Stomach (tissue), 9 donors: ENCODE data around the gene XRCC6. TPM values are rescaled to one million over a fixed set of nuclear protein-coding genes. Genes with fewer than 3 reads are reported as not detected.
"Not testable (repeated sequence)": the region's sequence is repeated elsewhere in the genome, so short reads cannot be mapped to it uniquely, and the experiment has no call there.

Experiments
- DNase-seq, 2 donors: peaks; one replicate each; pipeline versions ENCODE4 v3.0.0 to v3.0.0-alpha.2; 2013 to 2019
- H3K27ac ChIP-seq, 5 donors: fragments of 200-600 bp in 4 of 5; sonication (generic) in 4 of 5; one replicate each; pipeline ENCODE4 v1.5.1; 2013 to 2019; ENCODE audit warnings: mild to moderate bottlenecking in 1 of 5, moderate library complexity in 1 of 5
- H3K27me3 ChIP-seq, 3 donors: fragments of 200-600 bp; sonication (generic); one replicate each; pipeline ENCODE4 v1.5.1; 2017 to 2019; ENCODE audit warnings: mixed run types in 1 of 3
- H3K36me3 ChIP-seq, 4 donors: fragments of 200-600 bp; sonication (generic); 1 replicate in 3 of 4; 2 replicates in 1 of 4; pipeline ENCODE4 v1.5.1; 2016 to 2019
- H3K4me1 ChIP-seq, 4 donors: fragments of 200-600 bp; sonication (generic); one replicate each; pipeline ENCODE4 v1.5.1; 2016 to 2019
- H3K4me3 ChIP-seq, 4 donors: fragments of 200-600 bp; sonication (generic) in 3 of 4; one replicate each; pipeline ENCODE4 v1.5.1; 2016 to 2019; ENCODE audit warnings: mild to moderate bottlenecking in 1 of 4
- H3K9me3 ChIP-seq, 4 donors: fragments of 200-600 bp; sonication (generic); one replicate each; pipeline ENCODE4 v1.5.1; 2016 to 2019
- CTCF ChIP-seq, 7 experiments: fragments of 450-650 bp in 4 of 7; fragments of 200-600 bp in 3 of 7; sonication (generic) in 3 of 7; IDR thresholded peaks; one replicate each; pipeline ENCODE4 v1.5.1; 2016 to 2019; ENCODE audit warnings: antibody characterized with exemption in 7 of 7, control low read depth in 2 of 7, mild to moderate bottlenecking in 1 of 7
- EP300 ChIP-seq: sonication (generic); formaldehyde crosslinking; IDR thresholded peaks from one replicate; pipeline ENCODE4 v1.6.1; 2017; ENCODE audit warnings: antibody characterized with exemption
- POLR2A ChIP-seq, 4 donors: fragments of 450-650 bp; IDR thresholded peaks; one replicate each; pipeline ENCODE4 v1.6.1; 2016; ENCODE audit warnings: antibody characterized with exemption in 4 of 4, control low read depth in 2 of 4, mild to moderate bottlenecking in 1 of 4, moderate library complexity in 1 of 4
- POLR2AphosphoS5 ChIP-seq, 3 donors: sonication (generic); formaldehyde crosslinking; IDR thresholded peaks; one replicate each; pipeline ENCODE4 v1.6.1; 2016; ENCODE audit warnings: antibody characterized with exemption in 3 of 3
- WGBS, 5 donors: extraction: QIAGEN DNeasy Blood & Tissue Kit in 3 of 5; methylation state at CpG; one replicate each; pipeline versions ENCODE4 v1.1.5 to v1.1.7; 2013 to 2018; 5-methylcytosine and 5-hydroxymethylcytosine counted together
- intact Hi-C: fragments of 100-400 bp; cut with DNase I; formaldehyde crosslinking; loops from one replicate; pipeline ENCODE4 v1.15.1; 2023; ENCODE audit warnings: low total_unique reads
- polyA plus RNA-seq, 3 donors: library from polyadenylated mRNA; stranded (reverse); fragments of 200-250 nt; gene quantifications; one replicate each; pipeline ENCODE4 v1.2.3, GENCODE V29; 2013
- total RNA-seq, 5 donors: library from RNA; depleted of rRNA; stranded (reverse); fragments of >200 nt; gene quantifications; one replicate each; pipeline versions ENCODE4 v1.1.0 to v1.2.3, GENCODE V29; 2014 to 2016
- donor health status: healthy with polysubstance abuse.
- donor health status: Bipolar disorder and iron deficiency.
- donor health status: healthy.

XRCC6 gene
- total and polyA plus RNA-seq, 8 donors, result 40.3 to 315 (median 133) TPM

- WGBS, 5 donors, result 2 to 6% (median 2%) methylated on average over 8 of the region's 8 CpGs
- no peaks in the 10 kb centered on the region for H3K9me3 ChIP-seq
Measured at GRCh38 chr22:41621911-41622179, 750 bp downstream of the XRCC6 start.

GRCh38 chr22:41625577-41625976 is 4.5 kb downstream of the XRCC6 start:
- Histone ChIP-seq H3K9me3 (no peaks in the 10 kb centered on the region), H3K4me3 (no peak overlapping the region), H3K4me1 (peaks cover 15 to 41% (median 22%) of the 10 kb centered on the region in 4 donors), H3K27ac (no peak overlapping the region), H3K27me3 (no peaks in the 10 kb centered on the region), H3K36me3 (peaks cover 63 to 83% (median 79%) of the 10 kb centered on the region in 4 donors)
- TF ChIP-seq POLR2A (IDR thresholded peaks at IDR 0.05), result no peak
- TF ChIP-seq EP300, result no peak
- no peak for TF ChIP-seq POLR2AphosphoS5 (IDR thresholded peaks at IDR 0.05)
- TF ChIP-seq CTCF (IDR thresholded peaks at IDR 0.05), result no peak
- 91 to 99% (median 96%) methylated on average over 7 of the region's 7 CpGs for WGBS, 5 donors
- intact Hi-C loops, result no loop called here
- no peak for DNase-seq

More at GRCh38 chr22:41621911-41622179, 750 bp downstream of the XRCC6 start:
- peaks cover 21 to 70% (median 48%) of the 10 kb centered on the region in 4 donors for H3K4me1 ChIP-seq
- H3K4me3 ChIP-seq, result peak overlapping the region; percentile 80 to 98 (median 91)
- peak in 1 of 2 donors; percentile 22 for DNase-seq
- peaks cover 30 to 46% (median 42%) of the 10 kb centered on the region in 4 donors for H3K36me3 ChIP-seq
- H3K27me3 ChIP-seq, result no peaks in the 10 kb centered on the region
- H3K27ac ChIP-seq, result peak overlapping the region; percentile 87 to 99 (median 97)
- TF ChIP-seq EP300 (no peak), POLR2A (IDR thresholded peaks at IDR 0.05) (no peak), POLR2AphosphoS5 (IDR thresholded peaks at IDR 0.05) (no peak), CTCF (IDR thresholded peaks at IDR 0.05) (no peak)
- intact Hi-C loops, result no loop called here

GRCh38 chr22:41631115-41631514 is 10.0 kb downstream of the XRCC6 start:
- H3K27me3 ChIP-seq, H3K4me1 ChIP-seq, H3K4me3 ChIP-seq, H3K27ac ChIP-seq, DNase-seq, intact Hi-C loops, H3K9me3 ChIP-seq: not testable (repeated sequence)
- WGBS, 5 donors, result 96 to 100% (median 98%) methylated on average over 12 to 23 of the region's 28 CpGs; no CpG with 5 or more reads in 1 of the 5 donors
- peaks cover 63 to 98% (median 96%) of the 10 kb centered on the region in 4 donors for H3K36me3 ChIP-seq

GRCh38 chr22:41631615-41632014 is 10.5 kb downstream of the XRCC6 start:
- H3K4me1 ChIP-seq, H3K27me3 ChIP-seq, H3K9me3 ChIP-seq, intact Hi-C loops, H3K4me3 ChIP-seq, H3K27ac ChIP-seq, DNase-seq: not testable (repeated sequence)
- 97 to 100% (median 100%) methylated on average over 1 to 13 of the region's 23 CpGs for WGBS, 5 donors
- peaks cover 63 to 98% (median 96%) of the 10 kb centered on the region in 4 donors for H3K36me3 ChIP-seq

DNA sequence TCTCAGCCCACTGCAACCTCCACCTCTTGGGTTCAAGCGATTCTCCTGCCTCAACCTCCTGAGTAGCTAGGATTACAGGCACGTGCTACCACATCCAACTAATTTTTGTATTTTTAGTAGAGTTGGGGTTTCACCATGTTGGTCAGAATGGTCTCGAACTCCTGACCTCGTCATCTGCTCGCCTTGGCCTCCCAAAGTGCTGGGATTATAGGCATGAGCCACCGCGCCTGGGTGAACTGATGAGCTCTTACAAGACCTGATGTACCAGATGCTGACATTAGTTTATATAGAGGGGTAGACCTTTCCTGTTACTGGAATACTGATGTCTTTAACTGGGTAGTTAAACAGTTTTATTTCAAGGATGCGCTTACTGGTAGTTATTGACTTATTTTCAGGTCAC is 13.5 kb downstream of the XRCC6 start:
- H3K27ac ChIP-seq, DNase-seq, H3K27me3 ChIP-seq, intact Hi-C loops, H3K9me3 ChIP-seq, H3K4me1 ChIP-seq, H3K4me3 ChIP-seq: not testable (repeated sequence)
- peaks cover 61 to 98% (median 96%) of the 10 kb centered on the region in 4 donors for H3K36me3 ChIP-seq
- WGBS, 5 donors, result 96 to 98% (median 96%) methylated on average over 8 of the region's 8 CpGs

DNA sequence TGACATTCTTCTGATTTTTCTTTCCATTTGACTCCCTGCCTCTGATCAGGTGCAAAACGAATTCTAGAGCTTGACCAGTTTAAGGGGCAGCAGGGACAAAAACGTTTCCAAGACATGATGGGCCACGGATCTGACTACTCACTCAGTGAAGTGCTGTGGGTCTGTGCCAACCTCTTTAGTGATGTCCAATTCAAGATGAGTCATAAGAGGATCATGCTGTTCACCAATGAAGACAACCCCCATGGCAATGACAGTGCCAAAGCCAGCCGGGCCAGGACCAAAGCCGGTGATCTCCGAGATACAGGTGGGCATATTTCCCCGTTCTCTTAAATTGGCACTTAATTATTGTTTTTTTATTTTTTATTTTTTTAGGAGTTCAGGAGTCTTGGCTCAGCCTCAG is 15.4 kb downstream of the XRCC6 start:
- 66 to 80% (median 76%) methylated on average over 7 of the region's 7 CpGs for WGBS, 5 donors
- Histone ChIP-seq H3K27me3 (no peaks in the 10 kb centered on the region), H3K4me1 (peaks cover 0 to 6% (median 0%) of the 10 kb centered on the region in 4 donors), H3K36me3 (peaks cover 70 to 99% (median 98%) of the 10 kb centered on the region in 4 donors), H3K4me3 (no peak overlapping the region), H3K9me3 (no peaks in the 10 kb centered on the region), H3K27ac (peak overlapping the region in 1 of 5 donors; percentile 28)
- DNase-seq, result no peak
- intact Hi-C loops, result no loop called here
- TF ChIP-seq POLR2A (IDR thresholded peaks at IDR 0.05) (no peak), EP300 (no peak), POLR2AphosphoS5 (IDR thresholded peaks at IDR 0.05) (no peak), CTCF (IDR thresholded peaks at IDR 0.05) (no peak)

- 94 to 98% (median 96%) methylated on average over 8 of the region's 8 CpGs for WGBS, 5 donors
- H3K27ac ChIP-seq, H3K4me1 ChIP-seq, H3K9me3 ChIP-seq, H3K4me3 ChIP-seq, intact Hi-C loops, DNase-seq, H3K27me3 ChIP-seq: not testable (repeated sequence)
- peaks cover 80 to 100% (median 99%) of the 10 kb centered on the region in 4 donors for H3K36me3 ChIP-seq
Measured at GRCh38 chr22:41637623-41638022, 16.5 kb downstream of the XRCC6 start.
